Nephron progenitor cell (in vitro differentiated cells): ENCODE results near the gene SH3BP4.

Experiments
- DNase-seq: peaks from one replicate; pipeline ENCODE4 v3.0.0; 2021
- H3K27ac Mint-ChIP-seq: 2 replicates; pipeline ENCODE4 v1.8.0; 2021; ENCODE audit warnings: mild to moderate bottlenecking, moderate library complexity, mixed read lengths
- H3K27me3 Mint-ChIP-seq: 2 replicates; pipeline ENCODE4 v1.8.0; 2021; ENCODE audit warnings: mild to moderate bottlenecking, low read depth, mixed read lengths; ENCODE audit not compliant: poor library complexity
- H3K36me3 Mint-ChIP-seq: 2 replicates; pipeline ENCODE4 v1.8.0; 2021; ENCODE audit warnings: low read depth, mixed read lengths
- H3K4me1 Mint-ChIP-seq: 2 replicates; pipeline ENCODE4 v1.8.0; 2021; ENCODE audit warnings: mixed read lengths
- H3K4me3 Mint-ChIP-seq: 2 replicates; pipeline ENCODE4 v1.8.0; 2021; ENCODE audit warnings: mild to moderate bottlenecking, moderate library complexity, mixed read lengths
- H3K9me3 Mint-ChIP-seq: 2 replicates; pipeline ENCODE4 v1.8.0; 2021; ENCODE audit warnings: mild to moderate bottlenecking, moderate library complexity, mixed read lengths
- TF ChIP-seq, protein P1 (sequence below): fragments of 200-600 bp; sonication (generic); IDR thresholded peaks from 2 replicates; pipeline ENCODE4 v1.5.0; 2021; ENCODE audit warnings: antibody characterized with exemption

SH3BP4 gene

DNA sequence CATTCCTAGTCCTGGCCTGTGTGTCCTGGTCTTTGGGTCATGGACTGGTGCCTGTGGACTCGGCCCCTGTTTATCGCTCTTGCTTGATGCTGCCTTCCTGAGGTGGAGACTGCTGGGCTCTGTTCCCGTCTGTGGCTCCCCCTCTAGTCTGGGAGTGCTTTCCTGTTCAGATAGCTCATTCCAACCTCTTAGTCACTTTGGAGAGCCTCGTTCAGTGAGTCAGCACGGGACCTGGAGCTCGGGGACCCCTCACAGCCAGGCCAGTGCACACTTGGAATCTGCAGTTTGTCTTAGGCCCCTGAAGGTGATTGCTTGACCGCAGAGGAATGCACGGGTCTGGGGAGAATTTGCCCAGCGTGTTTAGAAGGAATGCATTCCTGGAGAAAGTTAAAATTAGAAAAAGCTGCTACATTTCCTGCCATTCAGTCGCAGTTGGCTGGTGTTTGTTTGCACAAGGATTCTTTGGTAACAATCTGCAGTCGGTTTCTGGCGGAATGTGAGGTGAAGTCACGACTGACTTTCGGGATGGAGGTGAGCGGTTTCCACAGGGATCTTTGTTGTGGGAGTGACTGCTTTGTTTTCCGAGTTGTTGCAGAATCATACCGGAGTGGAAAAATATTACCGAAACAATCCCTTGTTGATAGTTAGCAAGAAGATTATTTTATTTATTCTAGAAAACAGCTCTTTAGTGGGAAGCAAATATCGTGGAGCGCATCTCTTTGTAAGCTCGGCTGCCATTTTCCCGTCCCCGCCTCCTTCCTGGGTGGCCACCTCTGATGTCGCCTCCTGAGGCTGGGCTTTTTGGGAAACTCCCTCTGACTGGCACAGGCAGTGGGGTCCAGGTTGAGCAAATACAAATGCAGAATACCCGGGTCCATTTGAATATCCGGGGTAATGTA lies 29.6 kb downstream of the SH3BP4 start:
- H3K4me1 Mint-ChIP-seq, result peaks cover 88% of the 10 kb centered on the region
- H3K4me3 Mint-ChIP-seq, result peak overlapping the region; percentile 65
- peak; percentile 57 for DNase-seq
- peaks cover 6% of the 10 kb centered on the region for H3K27me3 Mint-ChIP-seq
- H3K9me3 Mint-ChIP-seq, result peaks cover 8% of the 10 kb centered on the region
- H3K36me3 Mint-ChIP-seq, result peaks cover 30% of the 10 kb centered on the region
- H3K27ac Mint-ChIP-seq, result peak overlapping the region; percentile 95
- TF ChIP-seq, protein P1, sequence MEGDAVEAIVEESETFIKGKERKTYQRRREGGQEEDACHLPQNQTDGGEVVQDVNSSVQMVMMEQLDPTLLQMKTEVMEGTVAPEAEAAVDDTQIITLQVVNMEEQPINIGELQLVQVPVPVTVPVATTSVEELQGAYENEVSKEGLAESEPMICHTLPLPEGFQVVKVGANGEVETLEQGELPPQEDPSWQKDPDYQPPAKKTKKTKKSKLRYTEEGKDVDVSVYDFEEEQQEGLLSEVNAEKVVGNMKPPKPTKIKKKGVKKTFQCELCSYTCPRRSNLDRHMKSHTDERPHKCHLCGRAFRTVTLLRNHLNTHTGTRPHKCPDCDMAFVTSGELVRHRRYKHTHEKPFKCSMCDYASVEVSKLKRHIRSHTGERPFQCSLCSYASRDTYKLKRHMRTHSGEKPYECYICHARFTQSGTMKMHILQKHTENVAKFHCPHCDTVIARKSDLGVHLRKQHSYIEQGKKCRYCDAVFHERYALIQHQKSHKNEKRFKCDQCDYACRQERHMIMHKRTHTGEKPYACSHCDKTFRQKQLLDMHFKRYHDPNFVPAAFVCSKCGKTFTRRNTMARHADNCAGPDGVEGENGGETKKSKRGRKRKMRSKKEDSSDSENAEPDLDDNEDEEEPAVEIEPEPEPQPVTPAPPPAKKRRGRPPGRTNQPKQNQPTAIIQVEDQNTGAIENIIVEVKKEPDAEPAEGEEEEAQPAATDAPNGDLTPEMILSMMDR, result no peak

DNA sequence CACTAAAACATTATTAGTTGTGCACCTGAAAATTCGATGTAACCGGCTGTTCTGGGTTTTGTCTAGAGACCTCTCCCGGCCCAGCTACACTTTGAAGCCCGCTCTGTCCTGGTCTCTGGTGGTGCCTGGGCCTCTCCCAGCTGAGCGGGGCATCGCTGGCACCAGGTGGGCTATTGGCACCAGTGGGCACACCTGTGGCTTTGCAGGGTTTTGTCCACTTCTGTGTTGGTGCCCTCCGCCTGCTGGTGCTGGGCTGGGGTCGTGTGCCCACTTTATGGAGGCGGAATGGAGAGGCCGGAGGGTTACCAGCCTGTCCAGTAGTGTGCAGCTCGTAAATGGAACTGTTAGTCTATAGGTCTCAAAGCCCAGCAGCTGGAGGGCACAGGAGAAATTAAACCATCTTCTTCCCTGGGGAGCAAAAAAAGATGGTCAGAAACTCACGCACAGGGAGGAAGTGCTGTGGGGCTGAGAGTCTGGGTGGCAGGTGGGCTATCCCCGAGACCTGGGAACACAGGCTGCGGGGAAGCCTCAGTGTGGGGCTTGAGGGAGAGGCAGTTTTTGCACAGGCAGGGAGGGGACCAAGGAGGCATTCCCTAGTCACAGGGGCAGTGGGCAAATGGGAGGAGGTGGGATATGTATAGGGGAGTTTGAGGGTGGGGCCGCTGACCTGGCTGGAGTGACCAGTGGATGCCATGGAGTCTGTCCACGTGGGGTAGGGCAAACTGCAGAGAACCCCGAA lies 30.4 kb downstream of the SH3BP4 start:
- peak overlapping the region; percentile 25 for H3K4me3 Mint-ChIP-seq
- TF ChIP-seq, protein P1, result no peak

DNA sequence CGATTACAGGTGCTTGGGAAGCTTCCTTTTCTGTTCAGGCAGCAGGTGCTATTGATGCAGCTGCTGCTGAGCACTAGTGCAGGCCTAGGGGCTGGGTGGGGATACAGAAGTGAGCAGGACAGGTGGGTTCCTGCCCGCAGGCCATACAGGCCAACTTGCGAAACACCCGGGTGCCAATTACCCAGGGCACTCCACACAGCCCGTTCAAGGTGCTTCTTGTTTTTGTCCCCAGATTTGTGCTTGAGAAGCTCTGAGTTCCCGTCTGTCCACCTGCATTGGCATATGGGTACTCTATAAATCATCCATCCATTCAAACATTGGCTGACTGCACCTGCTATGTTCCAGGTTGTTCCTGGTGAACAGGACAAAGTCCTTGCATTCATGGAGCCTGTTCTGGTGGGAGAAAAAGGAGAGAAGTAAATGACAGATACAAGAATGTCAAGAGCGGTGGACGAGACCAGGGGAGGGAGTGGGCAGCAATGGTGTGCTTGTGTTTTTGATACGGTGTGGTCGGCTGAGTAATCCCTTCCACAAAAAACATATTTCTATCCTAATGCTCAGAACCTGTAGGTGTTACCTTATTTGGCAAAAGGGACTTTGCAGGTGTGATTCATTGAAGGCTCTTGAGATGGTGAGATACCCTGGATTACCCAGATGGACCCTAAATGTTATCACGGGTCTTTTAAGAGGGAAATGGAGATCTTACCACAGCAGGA lies 31.4 kb downstream of the SH3BP4 start:
- Mint-ChIP-seq H3K36me3 (peaks cover 36% of the 10 kb centered on the region), H3K27me3 (peaks cover 6% of the 10 kb centered on the region), H3K9me3 (peaks cover 8% of the 10 kb centered on the region), H3K4me1 (peaks cover 81% of the 10 kb centered on the region), H3K27ac (peak overlapping the region; percentile 86), H3K4me3 (peak overlapping the region; percentile 20)
- TF ChIP-seq, protein P1, result no peak
- no peak for DNase-seq

More for the DNA sequence above, 30.4 kb downstream of the SH3BP4 start:
- Mint-ChIP-seq H3K4me1 (peaks cover 83% of the 10 kb centered on the region), H3K27ac (no peak overlapping the region), H3K36me3 (peaks cover 33% of the 10 kb centered on the region), H3K9me3 (peaks cover 8% of the 10 kb centered on the region), H3K27me3 (peaks cover 6% of the 10 kb centered on the region)
- DNase-seq, result no peak

DNA sequence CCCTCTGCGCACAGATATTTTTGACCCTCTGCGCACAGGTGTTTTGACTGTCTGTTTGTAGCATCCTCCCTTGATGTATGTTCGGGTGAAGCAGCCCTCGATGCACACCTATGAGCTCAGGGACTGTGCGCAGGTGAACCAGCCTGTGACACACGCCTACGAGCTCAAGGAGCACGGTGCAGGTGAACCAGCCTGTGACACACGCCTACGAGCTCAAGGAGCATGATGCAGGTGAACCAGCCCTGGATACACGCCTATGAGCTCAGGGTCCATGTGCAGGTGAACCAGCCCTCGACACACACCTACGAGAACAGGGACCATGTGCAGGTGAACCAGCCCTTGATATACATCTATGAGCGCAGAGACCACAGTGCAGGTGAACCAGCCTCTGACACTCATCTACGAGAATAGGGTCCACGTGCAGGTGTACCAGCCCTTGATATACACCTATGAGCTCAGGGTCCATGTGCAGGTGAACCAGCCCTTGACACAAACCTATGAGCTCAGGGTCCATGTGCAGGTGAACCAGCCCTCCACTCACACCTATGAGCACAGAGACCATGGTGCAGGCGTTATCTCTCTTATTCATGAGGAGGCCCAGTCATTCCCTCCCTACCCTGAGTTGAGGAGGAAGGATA lies 33.9 kb downstream of the SH3BP4 start:
- TF ChIP-seq, protein P1, result no peak
- Mint-ChIP-seq H3K27me3 (peaks cover 6% of the 10 kb centered on the region), H3K36me3 (peaks cover 38% of the 10 kb centered on the region), H3K27ac (no peak overlapping the region), H3K4me1 (peaks cover 59% of the 10 kb centered on the region), H3K9me3 (peaks cover 7% of the 10 kb centered on the region), H3K4me3 (no peak overlapping the region)
- DNase-seq, result no peak

DNA sequence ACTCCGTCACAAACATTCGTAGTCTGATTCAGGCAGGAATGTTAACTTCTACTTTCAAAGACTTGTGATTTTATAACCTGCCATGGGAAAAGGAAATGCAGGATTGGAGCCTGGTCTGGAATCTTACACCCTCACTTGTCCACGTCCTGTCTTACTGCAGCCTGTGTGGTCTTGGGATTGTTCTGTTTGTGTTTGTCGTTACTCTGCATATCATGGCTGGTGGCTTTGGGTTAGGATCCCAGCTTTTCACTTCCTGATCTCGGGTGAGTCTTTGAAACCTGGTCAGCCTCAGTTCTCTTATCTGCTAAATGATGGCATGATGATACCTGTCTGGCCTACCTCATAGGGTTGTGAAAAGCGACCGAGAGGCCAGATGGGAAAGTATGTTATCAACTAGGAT lies 34.6 kb downstream of the SH3BP4 start:
- no peak for DNase-seq
- H3K4me1 Mint-ChIP-seq, result peaks cover 52% of the 10 kb centered on the region
- peaks cover 11% of the 10 kb centered on the region for H3K9me3 Mint-ChIP-seq
- H3K27me3 Mint-ChIP-seq, result peaks cover 6% of the 10 kb centered on the region
- H3K4me3 Mint-ChIP-seq, result no peak overlapping the region
- TF ChIP-seq, protein P1, result no peak
- peaks cover 44% of the 10 kb centered on the region for H3K36me3 Mint-ChIP-seq
- no peak overlapping the region for H3K27ac Mint-ChIP-seq
